OCI-LY1 (cell line): Measurements from ENCODE around the gene CREB3L2.
A peak's percentile ranks its signal among the peaks of the same experiment; 100 is the strongest.

ENCODE experiments used
- H2AFZ ChIP-seq: fragments of 200-600 bp; sonication (generic), shearing (Covaris generic); 2 replicates; pipeline ENCODE4 v1.6.0; 2014; ENCODE audit warnings: antibody characterized with exemption, mild to moderate bottlenecking, low read length
- H3F3A ChIP-seq: fragments of 200-600 bp; sonication (generic), shearing (Covaris generic); 2 replicates; pipeline ENCODE4 v1.6.0; 2014; ENCODE audit warnings: mild to moderate bottlenecking, antibody characterized with exemption, low read length, moderate library complexity; ENCODE audit not compliant: insufficient read depth
- H3K27ac ChIP-seq: fragments of 200-600 bp; sonication (generic); 2 replicates; pipeline ENCODE4 v1.5.1; 2014; ENCODE audit warnings: low read length, mixed run types, mild to moderate bottlenecking, low read depth; ENCODE audit not compliant: poor library complexity, severe bottlenecking
- H3K27me3 ChIP-seq: fragments of 200-600 bp; sonication (generic); 2 replicates; pipeline ENCODE4 v1.6.0; 2014; ENCODE audit warnings: antibody characterized with exemption, mild to moderate bottlenecking, low read length, moderate library complexity; ENCODE audit not compliant: insufficient read depth
- H3K36me3 ChIP-seq: fragments of 200-600 bp; sonication (generic); 2 replicates; pipeline ENCODE4 v1.6.1; 2014; ENCODE audit warnings: mild to moderate bottlenecking, antibody characterized with exemption, low read length, moderate library complexity, mixed read lengths; ENCODE audit not compliant: insufficient read depth
- H3K4me1 ChIP-seq: fragments of 200-600 bp; sonication (generic); 2 replicates; pipeline ENCODE4 v1.5.1; 2014; ENCODE audit warnings: mild to moderate bottlenecking, low read length, moderate library complexity; ENCODE audit not compliant: insufficient read depth, severe bottlenecking
- H3K4me2 ChIP-seq: fragments of 200-600 bp; sonication (generic), shearing (Covaris generic); 2 replicates; pipeline ENCODE4 v1.6.1; 2014; ENCODE audit warnings: low read length
- H3K4me3 ChIP-seq: fragments of 200-600 bp; sonication (generic); 2 replicates; pipeline ENCODE4 v1.5.1; 2014; ENCODE audit warnings: low read length, low read depth, mild to moderate bottlenecking, mixed read lengths; ENCODE audit not compliant: poor library complexity, severe bottlenecking
- H3K79me2 ChIP-seq: fragments of 200-600 bp; shearing (Covaris generic); 2 replicates; pipeline ENCODE4 v1.6.1; 2016; ENCODE audit warnings: mixed run types, low read length, mixed read lengths; ENCODE audit not compliant: insufficient read depth
- H3K9ac ChIP-seq: fragments of 200-600 bp; sonication (generic), shearing (Covaris generic); 2 replicates; pipeline ENCODE4 v1.6.1; 2014; ENCODE audit warnings: mild to moderate bottlenecking, low read length, mixed read lengths
- H3K9me2 ChIP-seq: fragments of 200-600 bp; sonication (generic), shearing (Covaris generic); 2 replicates; pipeline ENCODE4 v1.6.1; 2014; ENCODE audit warnings: low read depth, mild to moderate bottlenecking, low read length, mixed read lengths
- H3K9me3 ChIP-seq: fragments of 200-600 bp; shearing (Covaris generic); 2 replicates; pipeline ENCODE4 v1.6.1; 2014; ENCODE audit warnings: low read length, mixed read lengths
- H4K20me1 ChIP-seq: fragments of 200-600 bp; sonication (generic), shearing (Covaris generic); 2 replicates; pipeline ENCODE4 v1.6.0; 2016; ENCODE audit warnings: mild to moderate bottlenecking, low read length; ENCODE audit not compliant: insufficient read depth
- CTCF ChIP-seq: fragments of 200-600 bp; sonication (generic), shearing (Covaris generic); IDR thresholded peaks from 2 replicates; pipeline ENCODE4 v1.5.1; 2017; ENCODE audit warnings: mild to moderate bottlenecking, antibody characterized with exemption, low read length, moderate library complexity, mixed read lengths
- EZH2 ChIP-seq: fragments of 200-600 bp; sonication (generic), shearing (Covaris generic); IDR thresholded peaks from 2 replicates; pipeline ENCODE4 v1.8.0; 2017; ENCODE audit warnings: borderline replicate concordance, mixed run types, mild to moderate bottlenecking, antibody characterized with exemption, low read length, moderate library complexity, mixed read lengths

CREB3L2 gene

GRCh38 chr7:138002096-138002827, 376 bp upstream of the CREB3L2 start:
- Histone ChIP-seq H3K9me2 (no peaks in the 10 kb centered on the region), H3K27ac (no peak overlapping the region), H3K9ac (no peak overlapping the region), H2AFZ (no peak overlapping the region), H3K79me2 (no peaks in the 10 kb centered on the region), H3K27me3 (no peaks in the 10 kb centered on the region), H3K4me3 (no peak overlapping the region), H3K9me3 (no peaks in the 10 kb centered on the region), H4K20me1 (no peaks in the 10 kb centered on the region), H3F3A (no peaks in the 10 kb centered on the region), H3K4me2 (no peak overlapping the region), H3K36me3 (no peaks in the 10 kb centered on the region), H3K4me1 (no peaks in the 10 kb centered on the region)
- peak; percentile 50 for TF ChIP-seq CTCF
- no peak for TF ChIP-seq EZH2

GRCh38 chr7:138000081-138000701, 1.7 kb downstream of the CREB3L2 start:
- no peak overlapping the region for H3K27ac ChIP-seq
- H3K36me3 ChIP-seq = no peaks in the 10 kb centered on the region
- no peak overlapping the region for H2AFZ ChIP-seq
- H3K9ac ChIP-seq = no peak overlapping the region
- no peaks in the 10 kb centered on the region for H3K9me2 ChIP-seq
- no peaks in the 10 kb centered on the region for H4K20me1 ChIP-seq
- no peaks in the 10 kb centered on the region for H3K4me1 ChIP-seq
- no peaks in the 10 kb centered on the region for H3K9me3 ChIP-seq
- TF ChIP-seq CTCF (no peak), EZH2 (no peak)
- H3F3A ChIP-seq = no peaks in the 10 kb centered on the region
- H3K79me2 ChIP-seq = no peaks in the 10 kb centered on the region
- H3K4me2 ChIP-seq = no peak overlapping the region
- no peaks in the 10 kb centered on the region for H3K27me3 ChIP-seq
- no peak overlapping the region for H3K4me3 ChIP-seq

GRCh38 chr7:137999496-138000080, 2.3 kb downstream of the CREB3L2 start:
- Histone ChIP-seq H3K79me2 (no peaks in the 10 kb centered on the region), H3K9me2 (no peaks in the 10 kb centered on the region), H3F3A (no peaks in the 10 kb centered on the region), H3K36me3 (no peaks in the 10 kb centered on the region), H3K9me3 (no peaks in the 10 kb centered on the region), H3K4me2 (no peak overlapping the region), H2AFZ (no peak overlapping the region), H3K27ac (no peak overlapping the region), H4K20me1 (no peaks in the 10 kb centered on the region), H3K27me3 (no peaks in the 10 kb centered on the region), H3K4me3 (no peak overlapping the region), H3K9ac (no peak overlapping the region), H3K4me1 (no peaks in the 10 kb centered on the region)
- TF ChIP-seq EZH2 (no peak), CTCF (no peak)
